Measurements from ENCODE around the gene PDE3A. TPM values are rescaled to one million over a fixed set of nuclear protein-coding genes. Genes with fewer than 3 reads are reported as not detected.

The PDE3A gene
- total RNA-seq, 2 experiments from 2014 or later = not detected

DNA sequence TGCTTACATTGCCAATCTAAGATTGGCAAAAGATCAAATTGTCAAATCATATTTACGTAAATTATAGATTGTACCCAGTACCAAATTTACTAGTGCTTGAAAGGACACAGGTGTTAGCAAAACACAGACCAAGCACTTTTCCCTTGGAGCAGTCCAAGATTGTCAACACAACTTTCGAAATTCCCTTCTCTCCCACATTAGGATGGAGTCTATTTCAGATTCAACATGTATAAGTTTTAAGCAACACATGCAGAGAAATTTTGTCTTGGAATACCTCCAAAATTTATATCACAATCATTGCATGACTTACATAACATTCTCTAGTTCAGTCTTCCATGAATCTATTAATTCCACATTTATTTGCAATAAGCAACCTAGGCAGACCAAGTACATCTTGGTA is 251.9 kb downstream of the PDE3A start:
- H3K9me3 ChIP-seq (ENCODE audit: low read length) = no peaks in the 10 kb centered on the region
- no peaks in the 10 kb centered on the region for H4K20me1 ChIP-seq (ENCODE audit: insufficient read depth, low read length)
- CTCF ChIA-PET (ENCODE audit: unreplicated experiment) = no interaction called here
- no peaks in the 10 kb centered on the region for H3K4me1 ChIP-seq (ENCODE audit: insufficient read depth, low read length, poor library complexity, severe bottlenecking)
- no peaks in the 10 kb centered on the region; the same call in 1 of the 2 replicates for H3K9me2 ChIP-seq (ENCODE audit: insufficient read depth, low read length)
- H3K79me2 ChIP-seq (ENCODE audit: insufficient read depth, low read depth, low read length) = no peaks in the 10 kb centered on the region
- H3K36me3 ChIP-seq (ENCODE audit: insufficient read depth, low read length) = no peaks in the 10 kb centered on the region
- no peak overlapping the region for H2AFZ ChIP-seq (ENCODE audit: low read length)
- no peak overlapping the region for H3K4me2 ChIP-seq (ENCODE audit: low read length)
- intact Hi-C loops (cut with micrococcal nuclease; ENCODE audit: unreplicated experiment) = no loop called here
- POLR2A ChIA-PET = interaction anchor here (0.7 to 0.9 kb wide), 2 partner anchors 20 to 1061 kb away, joined by 4 read pairs; no protein-coding TSS in a partner anchor
- BruUV-seq (replicated peaks) = no TSS peak
- no peak overlapping the region for H3K27ac ChIP-seq (ENCODE audit: low read depth, low read length, poor library complexity, severe bottlenecking)
- TF ChIP-seq EZH2phosphoT487 (IDR thresholded peaks at IDR 0.05; ENCODE audit: borderline replicate concordance, low read depth, low read length) (no peak), CTCF (conservative IDR thresholded peaks at IDR 0.05; ENCODE audit: low read length) (no peak)
- no peak for DNase-seq (ENCODE audit: low spot score)
- H3K4me3 ChIP-seq (ENCODE audit: low read depth, low read length, poor library complexity, severe bottlenecking) = no peak overlapping the region

DNA sequence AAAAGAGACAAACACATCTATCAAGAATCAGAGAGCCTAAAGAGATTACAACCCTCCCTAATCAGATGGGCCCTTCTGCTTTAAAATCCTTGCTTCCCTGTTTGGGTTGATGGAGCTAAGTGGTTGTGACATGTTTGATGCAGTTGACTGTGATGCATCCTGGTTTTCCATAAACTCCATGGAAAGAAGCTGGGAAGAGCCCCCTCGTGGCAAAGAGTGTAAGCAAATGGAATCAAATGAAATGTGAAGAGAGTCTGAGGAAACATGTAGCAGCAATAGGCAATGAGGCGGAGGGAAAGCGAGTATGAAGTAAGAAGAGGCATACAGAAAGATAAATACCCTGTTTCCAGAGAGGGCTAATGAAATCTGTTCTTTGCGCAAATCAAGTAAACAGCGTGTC is 256.4 kb downstream of the PDE3A start:
- CTCF ChIA-PET (ENCODE audit: unreplicated experiment) = no interaction called here
- Histone ChIP-seq H3K4me3 (ENCODE audit: low read depth, low read length, poor library complexity, severe bottlenecking) (no peak overlapping the region), H3K79me2 (ENCODE audit: insufficient read depth, low read depth, low read length) (no peaks in the 10 kb centered on the region), H3K9me3 (ENCODE audit: low read length) (no peaks in the 10 kb centered on the region), H3K9me2 (ENCODE audit: insufficient read depth, low read length) (no peaks in the 10 kb centered on the region; the same call in 1 of the 2 replicates), H2AFZ (ENCODE audit: low read length) (no peak overlapping the region), H3K4me1 (ENCODE audit: insufficient read depth, low read length, poor library complexity, severe bottlenecking) (no peaks in the 10 kb centered on the region), H3K36me3 (ENCODE audit: insufficient read depth, low read length) (no peaks in the 10 kb centered on the region), H3K4me2 (ENCODE audit: low read length) (no peak overlapping the region), H3K27ac (ENCODE audit: low read depth, low read length, poor library complexity, severe bottlenecking) (no peak overlapping the region), H4K20me1 (ENCODE audit: insufficient read depth, low read length) (no peaks in the 10 kb centered on the region)
- intact Hi-C loops (cut with micrococcal nuclease; ENCODE audit: unreplicated experiment) = no loop called here
- TF ChIP-seq EZH2phosphoT487 (IDR thresholded peaks at IDR 0.05; ENCODE audit: borderline replicate concordance, low read depth, low read length) (no peak), CTCF (conservative IDR thresholded peaks at IDR 0.05; ENCODE audit: low read length) (no peak)
- POLR2A ChIA-PET = no interaction called here
- BruUV-seq (replicated peaks) = no TSS peak
- DNase-seq (ENCODE audit: low spot score) = no peak

- Histone ChIP-seq H3K27ac (ENCODE audit: low read depth, low read length, poor library complexity, severe bottlenecking) (no peak overlapping the region), H2AFZ (ENCODE audit: low read length) (no peak overlapping the region), H3K9me3 (ENCODE audit: low read length) (no peaks in the 10 kb centered on the region), H3K4me2 (ENCODE audit: low read length) (no peak overlapping the region), H3K36me3 (ENCODE audit: insufficient read depth, low read length) (no peaks in the 10 kb centered on the region), H3K9me2 (ENCODE audit: insufficient read depth, low read length) (no peaks in the 10 kb centered on the region; the same call in 1 of the 2 replicates), H3K79me2 (ENCODE audit: insufficient read depth, low read depth, low read length) (no peaks in the 10 kb centered on the region), H3K4me3 (ENCODE audit: low read depth, low read length, poor library complexity, severe bottlenecking) (no peak overlapping the region), H4K20me1 (ENCODE audit: insufficient read depth, low read length) (no peaks in the 10 kb centered on the region), H3K4me1 (ENCODE audit: insufficient read depth, low read length, poor library complexity, severe bottlenecking) (no peaks in the 10 kb centered on the region)
- TF ChIP-seq CTCF (conservative IDR thresholded peaks at IDR 0.05; ENCODE audit: low read length) = no peak
- no peak for TF ChIP-seq EZH2phosphoT487 (IDR thresholded peaks at IDR 0.05; ENCODE audit: borderline replicate concordance, low read depth, low read length)
- BruUV-seq (replicated peaks) = no TSS peak
- intact Hi-C loops (cut with micrococcal nuclease; ENCODE audit: unreplicated experiment) = no loop called here
- DNase-seq (ENCODE audit: low spot score) = no peak
- POLR2A ChIA-PET = interaction anchor here (1.2 kb wide), 1 partner anchor 15 kb away, joined by 3 read pairs; no protein-coding TSS in a partner anchor
- CTCF ChIA-PET (ENCODE audit: unreplicated experiment) = no interaction called here
These were observed 257.2 kb downstream of the PDE3A start for GRCh38 chr12:20625531-20625930.
